Activated CD4-positive, alpha-beta T cell treated with anti-CD3 and anti-CD28 coated beads, Interleukin-2, amount 10 ng/mL, durations not matched to agents 7 days and 5 days (primary cell): ENCODE results near the gene CCN2. TPM values are rescaled to one million over a fixed set of nuclear protein-coding genes. Genes with fewer than 3 reads are reported as not detected.
"Not testable (repeated sequence)": the region's sequence is repeated elsewhere in the genome, so short reads cannot be mapped to it uniquely, and the experiment has no call there.

Source experiments
- CTCF ChIA-PET: fragments of 350-600 bp; sonication (Branson Sonifier 250); formaldehyde crosslinking; loops from one replicate; lab custom pipeline; 2021; ENCODE audit warnings: antibody characterized with exemption; lab: Charles Lee
- POLR2A ChIA-PET: fragments of 350-600 bp; sonication (Branson Sonifier 250); formaldehyde crosslinking; loops from one replicate; lab custom pipeline; 2021; ENCODE audit warnings: antibody characterized with exemption; lab: Charles Lee
- DNase-seq: peaks from one replicate; pipeline ENCODE4 v3.0.0-alpha.2; 2020
- H3K27ac Mint-ChIP-seq: one replicate; pipeline ENCODE4 v1.8.0; 2021; ENCODE audit warnings: mild to moderate bottlenecking, moderate library complexity, mixed read lengths
- H3K27me3 Mint-ChIP-seq: one replicate; pipeline ENCODE4 v1.8.0; 2021; ENCODE audit warnings: mixed read lengths
- H3K36me3 Mint-ChIP-seq: one replicate; pipeline ENCODE4 v1.8.0; 2021; ENCODE audit warnings: low read depth, mixed read lengths
- H3K4me1 Mint-ChIP-seq: one replicate; pipeline ENCODE4 v1.8.0; 2021; ENCODE audit warnings: mixed read lengths
- H3K4me3 Mint-ChIP-seq: one replicate; pipeline ENCODE4 v1.8.0; 2021; ENCODE audit warnings: mild to moderate bottlenecking, moderate library complexity, mixed read lengths
- H3K9me3 Mint-ChIP-seq: one replicate; pipeline ENCODE4 v1.8.0; 2021; ENCODE audit warnings: mixed read lengths
- total RNA-seq, 2 experiments: library from RNA; stranded (reverse); gene quantifications; one replicate each; pipeline ENCODE4 v1.2.3, GENCODE V29; 2021

CCN2 gene
- total RNA-seq, 2 experiments from 2014 or later = not detected

DNA sequence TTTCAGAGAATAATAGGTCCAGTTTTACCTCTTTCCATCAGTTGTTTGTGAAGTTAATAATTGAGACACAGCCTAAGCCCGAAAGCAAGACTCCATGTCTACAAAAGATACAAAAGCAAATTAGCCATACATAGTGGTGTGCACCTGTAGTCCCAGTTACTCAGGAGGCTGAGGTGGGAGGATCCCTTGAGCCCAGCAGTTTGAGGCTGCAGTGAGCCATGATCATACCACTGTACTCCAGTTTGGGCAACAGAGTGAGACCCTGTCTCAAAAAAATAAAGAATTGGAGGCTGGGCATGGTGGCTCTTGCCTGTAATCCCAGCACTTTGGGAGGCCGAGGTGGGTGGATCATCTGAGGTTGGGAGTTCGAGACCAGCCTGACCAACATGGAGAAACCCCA, 42.4 kb downstream of the CCN2 start:
- H3K27ac Mint-ChIP-seq, POLR2A ChIA-PET, CTCF ChIA-PET, H3K4me3 Mint-ChIP-seq, H3K36me3 Mint-ChIP-seq, DNase-seq, H3K4me1 Mint-ChIP-seq, H3K9me3 Mint-ChIP-seq: not testable (repeated sequence)
- H3K27me3 Mint-ChIP-seq = peaks cover 33% of the 10 kb centered on the region

DNA sequence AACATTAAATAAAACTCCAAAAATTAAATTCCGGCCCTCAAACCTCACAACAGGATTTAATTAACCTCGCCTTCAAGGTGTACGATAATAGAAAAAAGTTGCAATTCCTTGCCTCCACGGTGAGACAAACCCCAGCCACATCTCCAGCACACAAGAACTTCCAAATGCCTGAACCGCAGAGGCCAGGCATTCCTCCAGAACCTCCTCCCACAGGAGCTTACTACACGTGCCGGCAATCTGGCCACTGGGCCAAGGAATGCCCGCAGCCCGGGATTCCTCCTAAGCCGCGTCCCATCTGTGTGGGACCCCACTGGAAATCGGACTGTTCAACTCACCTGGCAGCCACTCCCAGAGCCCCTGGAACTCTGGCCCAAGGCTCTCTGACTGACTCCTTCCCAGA, 47.4 kb downstream of the CCN2 start:
- H3K9me3 Mint-ChIP-seq, DNase-seq, H3K4me1 Mint-ChIP-seq, H3K27ac Mint-ChIP-seq, POLR2A ChIA-PET, H3K4me3 Mint-ChIP-seq, H3K36me3 Mint-ChIP-seq, CTCF ChIA-PET: not testable (repeated sequence)
- H3K27me3 Mint-ChIP-seq = peaks cover 18% of the 10 kb centered on the region

DNA sequence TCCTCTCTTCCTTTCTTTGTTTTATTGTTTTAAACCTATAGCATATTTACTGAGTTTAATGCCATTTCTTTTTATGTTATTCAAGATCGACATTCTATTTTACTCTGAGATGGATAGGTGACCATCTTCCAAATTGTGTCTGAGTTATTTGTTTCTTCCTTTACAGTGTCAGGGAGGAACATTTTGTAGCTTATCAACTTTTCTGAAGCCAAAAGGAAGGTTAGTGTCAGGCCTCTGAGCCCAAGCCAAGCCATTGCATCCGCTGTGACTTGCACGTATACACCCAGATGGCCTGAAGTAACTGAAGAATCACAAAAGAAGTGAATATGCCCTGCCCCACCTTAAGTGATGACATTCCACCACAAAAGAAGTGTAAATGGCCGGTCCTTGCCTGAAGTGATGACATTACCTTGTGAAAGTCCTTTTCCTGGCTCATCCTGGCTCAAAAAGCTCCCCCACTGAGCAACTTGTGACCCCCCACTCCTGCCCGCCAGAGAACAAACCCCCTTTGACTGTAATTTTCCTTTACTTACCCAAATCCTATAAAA, 49.8 kb downstream of the CCN2 start:
- H3K4me3 Mint-ChIP-seq, H3K4me1 Mint-ChIP-seq, POLR2A ChIA-PET, H3K36me3 Mint-ChIP-seq, H3K27ac Mint-ChIP-seq, CTCF ChIA-PET, DNase-seq, H3K27me3 Mint-ChIP-seq, H3K9me3 Mint-ChIP-seq: not testable (repeated sequence)

DNA sequence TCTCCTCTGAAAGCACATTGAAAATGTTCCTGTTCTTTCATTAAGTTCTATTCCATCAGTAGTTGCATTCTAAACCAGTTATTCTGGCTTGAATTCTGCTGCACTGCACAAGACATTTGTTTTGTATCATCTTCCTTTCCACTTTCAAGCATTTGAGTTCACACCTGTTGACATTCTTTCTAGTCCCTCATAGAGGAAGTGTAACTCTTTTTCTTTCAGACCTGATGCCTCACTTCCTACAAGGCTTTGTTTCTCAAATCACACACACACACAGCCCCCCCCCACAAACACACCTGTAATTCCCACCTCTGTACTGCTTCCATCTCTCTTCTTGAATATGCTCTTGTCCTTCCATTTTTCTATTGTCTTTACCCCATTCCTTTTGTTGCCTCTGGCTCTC, 50.9 kb downstream of the CCN2 start:
- H3K4me3 Mint-ChIP-seq = no peak overlapping the region
- peaks cover 3% of the 10 kb centered on the region for H3K9me3 Mint-ChIP-seq
- DNase-seq = no peak
- H3K27me3 Mint-ChIP-seq = peaks cover 7% of the 10 kb centered on the region
- ChIA-PET POLR2A (no interaction called here), CTCF (interaction anchor here (0.6 kb wide), 1 partner anchor 818 kb away, joined by 3 read pairs; no protein-coding TSS in a partner anchor)
- H3K36me3 Mint-ChIP-seq = no peaks in the 10 kb centered on the region
- no peaks in the 10 kb centered on the region for H3K4me1 Mint-ChIP-seq
- H3K27ac Mint-ChIP-seq = no peak overlapping the region

DNA sequence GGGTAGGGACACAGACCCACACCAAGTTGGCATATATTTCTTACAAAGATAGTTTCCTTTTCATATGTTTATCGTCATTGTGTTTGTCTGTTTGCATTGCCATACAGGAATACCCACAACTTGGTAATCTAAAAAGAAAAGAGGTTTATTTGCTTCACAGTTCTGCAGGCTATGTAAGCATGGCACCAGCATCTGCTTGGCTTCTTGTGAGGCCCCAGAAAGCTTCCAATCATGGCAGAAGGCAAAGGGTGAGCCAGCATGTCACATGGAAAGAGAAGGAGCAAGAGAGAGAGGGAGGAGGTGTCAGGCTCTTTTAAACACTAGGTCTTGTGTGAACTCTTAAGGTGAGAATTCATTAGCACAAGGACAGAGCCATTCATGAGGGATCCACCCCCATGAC, 52.5 kb downstream of the CCN2 start:
- CTCF ChIA-PET = no interaction called here
- H3K9me3 Mint-ChIP-seq = peaks cover 3% of the 10 kb centered on the region
- no peaks in the 10 kb centered on the region for H3K36me3 Mint-ChIP-seq
- peaks cover 7% of the 10 kb centered on the region for H3K27me3 Mint-ChIP-seq
- POLR2A ChIA-PET = no interaction called here
- H3K27ac Mint-ChIP-seq = no peak overlapping the region
- no peak overlapping the region for H3K4me3 Mint-ChIP-seq
- H3K4me1 Mint-ChIP-seq = peaks cover 5% of the 10 kb centered on the region
- DNase-seq = no peak

Other genes starting within 250 kb of the CCN2 start
- not detected for gene OR2A4, start 250.0 kb downstream of the CCN2 start, total RNA-seq
- gene CTAGE9, start 240.4 kb downstream of the CCN2 start, total RNA-seq = not detected
- under 1 TPM; 0.10 to 0.12 TPM for gene ENPP1, start 143.4 kb downstream of the CCN2 start, total RNA-seq